ENCODE data around the gene ZC3HAV1. TPM values are rescaled to one million over a fixed set of nuclear protein-coding genes. Genes with fewer than 3 reads are reported as not detected.

ZC3HAV1 gene
- total RNA-seq, 4 donors from 2014 or later, result 27.7 to 34.7 (median 29.2) TPM

GRCh38 chr7:139049936-139050335 is 59.6 kb downstream of the ZC3HAV1 start:
- Histone ChIP-seq H3K27ac (no peak overlapping the region), H3K4me3 (no peak overlapping the region), H3K4me1 (no peaks in the 10 kb centered on the region), H3K9me3 (no peaks in the 10 kb centered on the region), H3K27me3 (no peaks in the 10 kb centered on the region), H3K36me3 (peaks cover 4 to 100% (median 37%) of the 10 kb centered on the region in 3 donors)
- 100% methylated on average over 1 of the region's 1 CpG for WGBS, 2 donors
- intact Hi-C loops (cut with DNase I), result no loop called here
- no peak for DNase-seq
- TF ChIP-seq POLR2A (IDR thresholded peaks at IDR 0.05) (no peak), CTCF (IDR thresholded peaks at IDR 0.05) (no peak)

GRCh38 chr7:139049111-139049510 is 60.4 kb downstream of the ZC3HAV1 start:
- Histone ChIP-seq H3K27me3 (no peaks in the 10 kb centered on the region), H3K4me1 (no peaks in the 10 kb centered on the region), H3K4me3 (no peak overlapping the region), H3K36me3 (peaks cover 2 to 98% (median 29%) of the 10 kb centered on the region in 3 donors), H3K9me3 (no peaks in the 10 kb centered on the region), H3K27ac (no peak overlapping the region)
- WGBS, 2 donors, result 70 to 73% methylated on average over 7 of the region's 7 CpGs
- no peak for DNase-seq
- intact Hi-C loops (cut with DNase I), result no loop called here
- TF ChIP-seq CTCF (IDR thresholded peaks at IDR 0.05) (no peak), POLR2A (IDR thresholded peaks at IDR 0.05) (no peak)

GRCh38 chr7:139047970-139048369 is 61.5 kb downstream of the ZC3HAV1 start:
- Histone ChIP-seq H3K4me1 (no peaks in the 10 kb centered on the region), H3K27me3 (no peaks in the 10 kb centered on the region), H3K36me3 (peaks cover 0 to 98% (median 20%) of the 10 kb centered on the region in 3 donors), H3K27ac (no peak overlapping the region), H3K9me3 (no peaks in the 10 kb centered on the region), H3K4me3 (no peak overlapping the region)
- DNase-seq, result no peak
- intact Hi-C loops (cut with DNase I), result no loop called here
- TF ChIP-seq POLR2A (IDR thresholded peaks at IDR 0.05) (no peak), CTCF (IDR thresholded peaks at IDR 0.05) (no peak)
- WGBS, 2 donors, result 56 to 71% methylated on average over 3 of the region's 3 CpGs

- WGBS, 2 donors, result 91 to 95% methylated on average over 6 of the region's 6 CpGs
Measured at GRCh38 chr7:139046143-139046542, 63.4 kb downstream of the ZC3HAV1 start.

More at GRCh38 chr7:139046143-139046542, 63.4 kb downstream of the ZC3HAV1 start:
- H3K4me1 ChIP-seq, result no peaks in the 10 kb centered on the region
- H3K9me3 ChIP-seq, result no peaks in the 10 kb centered on the region
- peaks cover 0 to 79% (median 14%) of the 10 kb centered on the region in 3 donors for H3K36me3 ChIP-seq
- TF ChIP-seq CTCF (IDR thresholded peaks at IDR 0.05) (no peak), POLR2A (IDR thresholded peaks at IDR 0.05) (no peak)
- no peaks in the 10 kb centered on the region for H3K27me3 ChIP-seq
- no peak overlapping the region for H3K4me3 ChIP-seq
- intact Hi-C loops (cut with DNase I), result no loop called here
- no peak overlapping the region for H3K27ac ChIP-seq
- no peak for DNase-seq
